HG02642 (cell line): ENCODE results near the gene TCF7L2.

Experiments used
- ATAC-seq: cut with Tn5 transposase; IDR thresholded peaks from one replicate; pipeline ENCODE4 v1.9.1; 2021; ENCODE audit warnings: mild to moderate bottlenecking; ENCODE audit not compliant: unreplicated experiment, poor library complexity

Gene TCF7L2

DNA sequence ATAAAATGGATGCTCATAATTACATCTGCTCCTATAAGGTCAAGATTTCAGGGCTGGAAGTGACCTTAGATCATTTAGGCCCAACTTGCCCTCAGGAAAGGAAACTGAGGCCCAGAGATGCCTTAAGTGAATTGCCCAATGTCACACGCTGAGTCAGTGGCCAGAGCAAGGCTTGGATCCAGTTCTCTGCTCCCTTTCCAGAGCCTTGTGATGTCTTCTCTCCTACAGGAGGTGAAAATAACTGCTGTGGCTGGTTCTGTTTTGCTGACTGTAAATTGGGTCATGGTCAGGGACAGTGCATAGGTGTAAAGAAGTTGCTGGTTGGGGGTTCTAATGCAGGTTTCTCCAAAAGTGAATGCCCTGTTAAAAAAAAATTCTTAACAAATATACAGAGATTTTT, 91.3 kb downstream of the TCF7L2 start:
- ATAC-seq, result no peak

DNA sequence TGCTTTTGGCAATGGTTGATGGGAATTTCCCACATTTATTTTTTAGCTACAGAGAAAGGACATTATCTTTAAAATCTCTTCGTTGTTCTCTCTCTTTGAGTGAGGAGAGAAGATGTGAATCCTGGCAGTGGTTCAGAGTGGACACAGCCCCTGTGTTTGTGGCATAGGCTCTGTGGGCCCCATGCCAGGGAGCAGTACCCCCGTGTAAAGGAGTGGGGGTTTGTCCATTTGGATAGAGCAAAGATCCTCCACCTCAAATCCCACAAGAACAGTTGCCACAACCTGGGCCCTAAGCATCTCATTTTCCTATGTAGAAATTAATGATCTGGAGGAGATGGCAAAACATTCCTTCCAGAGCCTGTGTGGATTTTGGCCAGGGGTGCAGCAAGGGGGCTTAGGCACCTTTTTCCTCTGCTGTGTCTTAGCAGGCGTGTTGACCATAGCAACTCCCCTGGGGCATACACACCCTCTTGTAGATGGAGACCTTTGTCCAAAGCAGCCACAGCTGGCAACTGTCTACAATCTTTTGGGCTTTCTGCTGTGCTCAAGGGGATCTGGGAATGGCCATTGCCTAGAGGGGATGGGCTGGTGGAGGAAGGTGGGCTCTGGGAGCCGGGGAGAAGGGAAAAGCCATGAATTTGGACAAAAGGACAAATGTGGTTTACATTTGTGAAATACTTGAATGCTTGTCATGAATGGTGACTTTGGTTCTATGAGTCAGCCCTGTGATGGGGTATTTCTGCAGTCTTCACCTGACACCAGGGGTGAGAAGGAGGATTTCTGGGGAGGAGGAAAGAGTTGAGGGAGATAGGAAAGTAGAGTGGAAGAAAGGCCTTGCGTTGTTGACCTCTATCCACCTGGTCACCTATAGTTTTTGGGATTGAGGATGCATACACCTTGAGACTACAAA, 92.0 kb downstream of the TCF7L2 start:
- ATAC-seq, result no peak

DNA sequence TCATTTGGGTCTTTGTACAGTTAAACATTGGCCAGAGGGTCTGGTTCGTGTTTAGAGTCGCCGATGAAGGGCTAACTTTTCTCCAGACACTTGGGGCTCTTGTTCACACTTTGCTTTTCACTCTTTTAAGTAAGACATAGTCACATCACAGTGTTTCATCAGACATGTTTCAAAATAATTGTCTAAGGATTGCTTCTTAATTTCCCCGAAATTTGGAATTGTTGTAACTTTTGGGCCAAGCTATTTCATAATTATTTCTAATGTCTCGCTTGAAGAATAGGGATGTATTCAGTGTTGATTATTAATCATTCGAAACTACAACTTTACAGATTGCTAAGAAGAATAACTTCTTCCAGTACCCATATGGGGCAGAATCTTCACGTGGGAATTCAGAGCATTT, 92.8 kb downstream of the TCF7L2 start:
- no peak for ATAC-seq

DNA sequence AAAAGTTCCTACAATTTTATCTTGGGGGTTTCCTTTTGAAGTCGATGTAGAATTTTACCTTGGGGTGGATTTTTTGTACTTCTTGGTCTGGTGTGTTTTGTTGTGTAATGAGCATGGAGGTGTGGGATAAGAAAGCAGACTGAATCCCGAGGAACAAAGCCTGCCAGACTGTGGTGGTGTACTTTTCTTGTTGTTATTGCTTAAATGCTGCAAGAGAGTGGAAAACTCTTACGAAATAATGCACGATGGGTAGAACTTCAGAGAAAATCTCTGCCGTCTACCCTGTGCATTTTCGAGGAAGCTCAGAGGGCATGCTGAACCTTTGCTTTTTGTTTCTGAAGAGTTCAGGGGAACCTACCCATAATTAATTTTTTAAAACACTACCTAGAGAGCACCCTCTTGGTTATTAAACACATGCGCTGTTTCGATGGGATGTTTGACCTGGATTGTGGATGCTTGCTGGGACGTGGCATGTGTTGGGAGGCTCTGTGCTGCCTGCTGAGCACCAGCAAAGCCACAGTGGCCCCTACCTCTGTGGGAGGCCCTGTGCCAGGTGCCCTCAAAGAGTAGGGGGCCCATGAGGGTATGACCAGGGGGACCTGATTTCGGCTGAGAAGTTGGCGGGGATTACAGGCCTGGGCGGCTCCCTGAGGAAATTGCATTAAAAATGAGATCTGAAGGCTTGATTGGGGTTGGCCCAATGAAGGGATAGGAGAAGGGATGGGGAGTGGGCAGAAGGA, 94.1 kb downstream of the TCF7L2 start:
- ATAC-seq, result no peak

DNA sequence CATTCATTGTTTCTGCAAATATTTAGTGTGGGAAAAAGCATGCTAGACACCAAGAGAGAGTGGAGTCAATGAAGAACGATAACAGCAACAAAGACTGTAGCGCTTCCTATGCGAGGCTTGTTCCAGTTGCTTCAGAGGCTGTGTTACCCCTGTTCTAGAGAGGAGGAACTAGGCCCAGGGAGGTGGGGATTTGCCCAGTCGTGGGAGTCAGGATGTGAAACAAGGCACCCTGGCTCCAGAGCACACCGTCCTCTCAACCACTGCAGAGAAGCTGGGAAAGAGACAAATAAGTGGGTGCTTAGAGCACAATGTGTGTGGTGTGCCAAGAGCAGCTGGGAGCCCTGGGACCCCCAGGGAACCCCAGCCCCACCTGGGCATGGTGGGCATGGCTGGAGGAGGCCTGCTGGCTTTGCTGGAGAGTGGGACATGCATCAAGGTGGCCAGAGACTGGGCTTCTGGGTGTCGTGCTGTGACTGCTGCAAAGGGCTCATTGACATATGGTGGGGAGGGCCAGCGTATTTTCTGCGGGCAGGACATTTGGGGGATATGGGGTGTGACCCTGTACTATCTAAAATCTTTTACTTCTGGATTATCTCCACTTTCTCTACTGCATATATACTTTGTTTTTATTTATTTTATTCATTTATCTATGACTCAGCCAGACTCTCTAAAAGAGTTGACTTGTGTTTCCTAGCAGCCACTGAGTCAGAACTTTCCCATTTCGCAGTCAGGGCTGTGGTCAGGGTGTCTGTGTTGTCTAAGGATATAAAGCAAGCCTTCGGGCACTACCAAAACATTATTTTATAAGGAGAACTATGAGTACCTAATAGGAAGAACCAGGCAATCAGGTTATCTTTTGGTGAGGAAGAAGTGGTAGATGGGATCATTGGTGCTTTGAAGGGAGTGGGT, 95.4 kb downstream of the TCF7L2 start:
- ATAC-seq, result no peak

DNA sequence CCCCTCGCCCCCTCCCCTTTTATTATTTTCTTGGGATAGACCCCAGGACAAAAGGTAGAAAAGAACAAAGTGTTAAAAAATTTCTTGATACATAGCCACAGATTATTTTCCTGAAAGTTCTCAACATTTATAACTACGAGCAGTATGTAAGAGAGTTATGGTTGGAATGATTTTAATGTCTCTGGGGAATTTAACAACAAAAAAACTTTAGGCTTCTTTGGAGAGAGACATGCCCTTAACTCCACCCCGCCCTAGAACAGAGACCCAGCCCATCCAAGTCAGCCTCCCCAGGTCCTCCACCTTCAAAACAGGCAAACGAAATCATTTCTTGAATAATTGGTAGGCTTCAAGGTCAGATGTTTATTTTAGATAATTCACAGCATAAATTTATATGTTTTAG, 97.1 kb downstream of the TCF7L2 start:
- ATAC-seq, result no peak

DNA sequence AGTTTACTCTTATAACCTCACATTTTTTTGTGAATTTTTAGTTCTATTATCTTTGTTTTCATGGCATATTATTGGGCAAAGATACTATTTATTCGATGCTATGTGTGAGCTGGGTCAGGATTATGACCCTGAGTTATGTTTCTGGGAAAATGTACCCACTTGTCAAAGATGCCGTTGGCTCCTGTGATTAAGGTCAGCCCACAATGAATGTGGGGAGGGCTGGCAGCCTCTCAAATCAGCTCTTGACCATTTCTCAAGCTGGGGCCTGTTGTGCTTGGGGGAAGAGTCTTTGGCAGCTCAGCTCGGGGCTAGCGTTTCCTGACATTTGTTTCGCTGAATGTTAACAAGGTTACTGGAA, 97.5 kb downstream of the TCF7L2 start:
- ATAC-seq, result no peak

DNA sequence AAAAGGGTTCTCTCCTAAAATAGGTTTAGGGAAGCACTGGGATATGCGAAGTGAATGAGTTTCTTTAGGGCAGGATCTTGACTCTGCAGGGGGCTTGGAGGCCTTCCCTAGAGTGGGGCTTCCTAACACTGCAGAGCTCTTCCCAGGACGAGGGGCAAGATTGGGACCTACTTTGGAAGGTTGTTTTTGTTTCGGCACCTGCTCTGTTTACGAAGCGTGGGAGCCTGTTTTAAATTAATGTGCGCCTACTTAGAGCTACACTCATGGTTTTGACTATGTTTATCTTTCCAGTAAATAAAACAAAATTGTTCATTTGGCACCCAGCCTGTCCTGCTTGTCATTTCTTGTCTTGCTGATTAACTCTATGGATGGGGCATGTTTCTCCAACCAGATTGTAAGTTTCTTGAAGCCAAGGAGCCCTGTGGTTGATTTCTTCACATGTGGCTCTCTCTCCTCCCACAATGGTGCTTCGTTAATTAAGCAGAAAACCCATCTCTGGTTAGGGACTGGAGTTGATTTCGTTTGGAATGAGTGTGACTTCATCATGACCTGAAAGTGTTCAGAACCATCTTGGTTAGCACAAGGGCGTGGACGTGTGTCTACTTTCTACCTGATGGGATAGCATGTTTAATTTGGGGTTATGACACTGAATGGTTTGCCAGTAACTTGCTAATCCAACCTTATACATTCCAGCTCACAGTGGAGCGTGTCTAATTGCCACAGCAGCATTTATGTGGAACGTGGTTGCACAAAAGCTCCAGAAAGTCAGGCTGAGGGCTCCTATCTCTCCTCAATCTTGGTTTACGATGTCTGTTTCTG, 98.1 kb downstream of the TCF7L2 start:
- no peak for ATAC-seq

DNA sequence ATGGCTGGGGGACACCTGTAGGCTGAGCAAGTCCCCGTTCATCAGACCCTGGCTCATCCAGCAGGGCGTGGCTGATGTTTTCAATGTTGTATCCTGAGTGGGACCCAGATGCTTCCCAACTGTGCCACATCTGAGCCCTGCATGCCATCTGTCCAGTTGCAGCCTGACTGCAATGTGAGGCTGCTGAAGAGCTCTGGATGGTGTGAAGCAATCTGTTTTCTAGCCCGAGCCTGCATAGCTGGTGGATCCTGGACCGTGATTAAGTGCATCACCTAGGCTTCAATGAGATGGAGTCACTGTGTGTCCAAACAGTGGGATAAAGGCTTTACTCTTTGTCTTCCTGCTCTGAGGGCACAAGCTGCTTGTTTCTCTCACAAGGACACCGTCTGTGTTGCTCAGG, 99.8 kb downstream of the TCF7L2 start:
- ATAC-seq, result no peak

DNA sequence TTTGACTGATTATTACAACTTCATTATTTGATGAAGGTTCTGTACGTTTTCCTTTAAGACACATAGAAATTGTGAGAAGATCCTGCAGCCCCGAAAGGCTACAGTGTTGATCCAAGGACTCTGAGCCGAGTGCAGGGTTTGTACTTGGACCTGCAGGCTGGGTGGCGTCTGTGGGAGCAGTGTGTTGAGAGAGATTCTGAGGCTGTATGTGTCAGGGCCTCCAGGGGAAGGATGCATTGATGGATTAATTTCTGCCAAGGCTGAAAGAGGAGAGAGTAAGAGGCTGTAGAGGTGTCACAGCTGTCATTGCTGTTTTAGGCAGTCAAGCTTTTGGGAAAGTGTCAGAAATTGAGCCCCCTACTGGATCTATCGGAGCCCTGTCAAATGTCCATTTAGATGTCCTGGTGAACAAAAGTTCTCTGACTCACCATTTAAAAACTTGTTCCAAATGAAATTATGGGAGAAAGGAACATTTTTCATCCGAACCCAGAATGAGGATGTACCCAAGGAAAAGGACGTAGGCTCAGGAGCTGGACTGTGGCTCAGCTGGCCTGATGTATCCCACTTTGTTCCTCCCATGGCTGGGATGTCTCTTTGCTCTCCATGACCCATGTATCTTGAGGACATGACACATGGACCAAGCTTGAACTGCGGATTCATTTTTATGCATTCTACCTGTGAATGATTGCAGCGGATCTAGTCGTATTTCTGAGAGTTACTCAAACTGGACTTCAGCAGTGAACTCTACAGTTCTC, 102.2 kb downstream of the TCF7L2 start:
- no peak for ATAC-seq

DNA sequence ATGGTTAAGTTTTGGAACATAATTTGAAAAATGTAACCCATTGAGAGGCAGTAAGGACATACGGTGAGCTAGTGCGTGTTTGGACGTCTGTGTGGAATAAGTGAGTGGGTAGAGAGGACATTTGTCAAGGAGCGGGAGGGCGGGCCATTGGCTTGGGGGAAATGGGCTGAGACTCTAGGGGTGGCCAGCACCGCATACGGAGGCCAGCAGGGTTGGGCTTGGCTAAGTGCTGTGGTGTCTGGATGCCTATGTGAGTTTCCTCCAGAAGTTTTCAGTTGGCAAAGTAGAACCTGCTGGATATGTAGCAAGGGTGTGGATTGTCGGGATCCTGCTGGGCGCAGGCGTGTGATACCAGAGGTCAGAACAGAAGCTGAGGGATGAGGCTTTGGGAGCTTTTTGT, 103.0 kb downstream of the TCF7L2 start:
- no peak for ATAC-seq

DNA sequence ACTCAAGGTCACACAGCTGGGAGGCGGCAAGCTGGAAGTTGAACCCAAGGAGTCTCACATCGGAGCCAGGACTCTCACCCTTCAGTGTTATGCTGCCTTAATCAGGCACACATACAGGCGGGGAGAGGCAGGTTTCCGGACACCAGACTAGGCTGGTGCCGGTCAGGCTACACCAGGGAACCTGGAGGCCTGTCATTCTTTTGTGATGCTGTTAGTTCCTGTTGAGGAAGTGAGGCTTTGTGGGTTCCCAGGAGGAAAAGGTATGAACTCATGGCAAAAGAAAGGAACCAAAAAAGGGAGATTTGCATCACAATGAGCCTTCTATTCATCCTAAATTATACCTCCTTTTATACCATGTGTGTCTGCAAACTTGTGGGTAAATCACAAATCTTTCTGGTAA, 103.8 kb downstream of the TCF7L2 start:
- no peak for ATAC-seq

DNA sequence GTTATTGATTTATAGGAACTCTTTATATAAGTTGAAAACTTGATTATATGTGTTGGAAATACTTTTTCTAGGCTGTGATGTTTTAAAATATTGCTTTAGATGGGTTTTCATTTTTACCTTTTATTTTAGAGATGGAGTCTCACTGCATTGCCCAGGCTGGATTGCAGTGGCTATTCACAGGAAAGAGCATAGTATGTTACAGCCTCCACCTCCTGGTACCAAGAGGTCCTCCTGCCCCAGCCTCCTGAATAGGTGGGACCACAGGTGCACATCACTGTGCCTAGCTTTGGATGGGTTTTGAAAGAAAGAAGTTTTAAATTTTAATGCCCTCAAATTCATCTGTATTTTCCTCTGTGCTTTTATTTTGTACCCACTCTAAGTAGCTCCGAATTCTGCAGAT, 105.4 kb downstream of the TCF7L2 start:
- no peak for ATAC-seq

DNA sequence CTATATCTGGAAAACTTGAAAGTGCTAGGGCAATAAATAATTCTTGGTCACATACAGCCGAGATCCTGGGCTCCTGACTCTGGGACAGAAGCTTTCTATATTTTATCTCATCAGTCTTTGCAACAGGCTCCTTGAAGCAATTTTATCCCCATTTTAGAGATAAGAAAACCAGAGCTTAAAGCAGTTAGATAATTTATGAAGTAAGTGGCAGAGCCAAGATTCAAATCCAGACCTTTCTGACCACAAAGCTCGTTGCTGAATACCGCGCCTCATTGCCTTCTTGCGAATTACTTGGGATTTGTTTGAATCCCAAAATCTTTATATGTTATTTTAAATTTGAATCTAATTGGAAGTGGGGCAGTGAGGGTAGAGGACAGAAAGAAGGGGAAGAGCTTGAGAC, 106.0 kb downstream of the TCF7L2 start:
- no peak for ATAC-seq

DNA sequence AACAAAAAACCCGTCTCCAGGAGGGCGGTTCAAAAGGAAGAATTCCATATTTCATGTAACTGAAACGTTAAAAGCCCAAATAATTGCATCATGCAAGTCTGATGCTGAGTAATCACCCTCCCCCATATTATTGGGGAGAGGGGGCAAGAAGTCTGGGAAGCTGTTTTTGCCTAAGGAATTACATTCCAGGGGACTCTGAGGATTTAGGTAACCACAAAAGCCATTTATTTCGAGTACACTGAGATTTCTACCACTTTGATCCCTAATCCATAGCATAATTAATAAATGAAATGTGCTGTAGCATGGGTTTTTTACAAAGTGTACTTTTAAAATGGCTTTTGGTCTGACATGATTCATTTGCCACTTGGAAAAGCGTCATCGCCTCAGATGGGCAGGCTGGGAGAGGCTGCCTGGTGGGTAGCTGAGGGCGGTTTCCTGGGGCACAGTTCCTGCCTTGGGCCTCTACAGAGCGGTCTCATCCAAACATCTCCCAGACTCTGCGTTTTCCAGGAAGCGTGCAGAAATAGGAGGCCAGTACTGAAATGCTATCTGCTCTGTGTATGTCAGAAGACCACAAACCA, 106.5 kb downstream of the TCF7L2 start:
- ATAC-seq, result no peak

DNA sequence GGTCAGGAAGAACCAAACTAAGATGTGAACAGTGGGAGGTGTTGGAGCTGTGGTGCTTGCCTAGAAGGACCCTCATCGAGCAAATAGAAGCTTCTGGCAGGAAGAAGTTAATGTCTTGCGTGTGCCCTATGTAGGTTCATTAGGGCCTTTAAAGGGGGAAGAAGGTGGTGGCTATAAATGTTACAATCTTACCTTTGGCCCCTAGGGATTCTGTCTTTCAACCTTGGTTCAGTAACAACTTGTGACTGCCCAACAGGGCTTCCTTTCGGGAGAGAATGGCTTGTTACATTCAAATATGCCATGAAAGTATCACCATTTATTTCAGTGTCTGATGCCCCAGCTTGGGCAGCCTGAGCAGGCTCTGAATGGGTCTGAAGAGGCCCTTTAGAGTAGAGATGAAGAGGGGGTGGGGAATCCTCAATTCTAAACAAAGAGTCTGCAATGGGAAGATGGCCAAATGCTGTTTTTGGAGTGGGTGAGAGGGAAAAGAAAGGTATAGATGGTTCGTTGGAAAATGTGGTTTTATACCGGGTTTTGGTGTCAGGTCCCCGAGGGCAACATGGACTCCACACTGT, 108.0 kb downstream of the TCF7L2 start:
- ATAC-seq, result no peak

DNA sequence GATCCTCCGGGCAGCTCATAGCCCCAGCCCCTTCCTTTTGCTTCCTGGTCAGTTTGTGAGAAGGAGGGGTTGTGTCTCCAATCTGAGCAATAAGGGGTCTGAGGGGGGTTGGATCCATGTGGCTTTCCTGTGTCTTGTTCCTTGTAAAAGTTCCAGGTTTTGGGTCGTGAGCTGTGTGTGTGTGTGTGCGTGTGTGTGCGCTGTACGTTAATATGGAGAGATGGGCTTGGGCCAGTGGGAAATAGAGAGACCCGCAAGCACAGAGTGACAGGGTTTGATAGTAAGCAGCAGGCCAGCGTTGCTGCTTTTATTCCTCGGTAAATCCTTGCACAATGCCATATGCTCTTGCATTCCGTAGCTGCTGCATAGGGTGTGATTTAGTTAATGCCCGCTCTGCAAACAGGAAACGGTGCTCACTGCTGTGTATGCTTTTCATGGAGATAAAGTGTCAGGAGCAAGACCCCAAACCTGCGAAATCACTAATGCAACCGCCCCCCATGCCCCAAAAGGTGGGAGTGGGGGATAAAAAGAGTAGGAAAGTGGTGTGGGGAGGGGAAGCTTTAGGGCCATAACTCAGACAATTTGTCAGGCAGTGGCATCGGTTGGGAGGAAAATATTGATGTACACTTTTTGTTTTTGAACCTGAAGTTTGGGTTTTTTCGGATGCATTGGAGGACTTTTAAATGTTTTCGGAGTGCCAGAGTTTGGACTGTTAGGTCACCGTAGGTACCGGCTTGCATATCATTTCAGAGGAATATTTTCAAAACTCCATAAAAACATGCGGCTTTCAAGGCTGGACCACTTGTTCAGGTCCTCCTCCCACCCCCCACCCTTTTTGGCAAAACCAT, 108.7 kb downstream of the TCF7L2 start:
- no peak for ATAC-seq

DNA sequence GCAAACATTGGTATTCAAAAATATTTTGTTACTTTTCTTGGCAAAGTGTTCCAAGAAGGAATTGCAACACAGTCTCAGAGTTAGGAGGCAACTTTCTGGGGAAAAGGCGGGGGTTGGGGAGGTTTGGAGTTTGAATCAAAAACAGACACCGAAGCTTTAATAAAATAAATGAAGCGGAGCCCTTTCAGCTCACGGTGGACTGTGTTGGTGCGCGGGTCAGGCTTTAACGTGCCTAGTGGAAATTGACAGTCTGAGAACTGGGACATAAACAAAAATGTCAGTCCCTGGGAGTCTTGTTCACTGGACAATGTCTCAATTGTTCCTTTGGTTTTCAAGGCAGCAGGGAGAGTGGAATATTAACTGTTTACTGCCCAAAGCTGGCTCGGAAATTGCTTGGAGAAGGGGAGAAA, 109.3 kb downstream of the TCF7L2 start:
- ATAC-seq, result no peak
